GM19035 (cell line): ENCODE data around the gene TMEM190.
"Not testable (repeated sequence)": the region's sequence is repeated elsewhere in the genome, so short reads cannot be mapped to it uniquely, and the experiment has no call there.

Source experiments
- ATAC-seq: cut with Tn5 transposase; IDR thresholded peaks from one replicate; pipeline ENCODE4 v1.9.1; 2021; ENCODE audit not compliant: unreplicated experiment

The TMEM190 gene

DNA sequence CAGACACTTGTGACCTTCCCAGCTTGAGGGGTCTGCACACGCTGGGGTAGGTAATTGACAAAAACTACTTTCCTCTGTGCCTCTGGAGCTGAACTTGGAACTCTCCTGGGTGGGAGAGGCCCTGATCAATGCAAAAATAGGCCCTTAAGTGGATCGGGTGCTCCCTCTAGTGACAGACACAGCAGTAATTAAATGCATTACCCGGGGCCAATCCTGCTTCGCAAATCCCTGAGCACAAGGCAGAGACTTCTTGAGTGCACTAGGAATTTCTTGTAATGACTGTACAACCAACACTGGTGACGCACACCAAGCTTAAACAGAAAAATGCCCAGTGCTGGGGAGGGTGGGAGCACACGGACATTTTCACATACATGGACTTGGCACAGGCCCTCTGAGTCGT is 41.6 kb downstream of the TMEM190 start:
- no peak for ATAC-seq

GRCh38 chr19:55419103-55419502 is 42.5 kb downstream of the TMEM190 start:
- ATAC-seq = no peak

GRCh38 chr19:55419624-55420236 is 43.1 kb downstream of the TMEM190 start:
- no peak for ATAC-seq

- not testable (repeated sequence) for ATAC-seq
Measured at GRCh38 chr19:55421281-55421680, 44.7 kb downstream of the TMEM190 start.

- ATAC-seq = no peak
Measured at GRCh38 chr19:55423225-55424005, 46.8 kb downstream of the TMEM190 start.

- ATAC-seq = no peak
Measured at GRCh38 chr19:55424518-55424917, 47.9 kb downstream of the TMEM190 start.

DNA sequence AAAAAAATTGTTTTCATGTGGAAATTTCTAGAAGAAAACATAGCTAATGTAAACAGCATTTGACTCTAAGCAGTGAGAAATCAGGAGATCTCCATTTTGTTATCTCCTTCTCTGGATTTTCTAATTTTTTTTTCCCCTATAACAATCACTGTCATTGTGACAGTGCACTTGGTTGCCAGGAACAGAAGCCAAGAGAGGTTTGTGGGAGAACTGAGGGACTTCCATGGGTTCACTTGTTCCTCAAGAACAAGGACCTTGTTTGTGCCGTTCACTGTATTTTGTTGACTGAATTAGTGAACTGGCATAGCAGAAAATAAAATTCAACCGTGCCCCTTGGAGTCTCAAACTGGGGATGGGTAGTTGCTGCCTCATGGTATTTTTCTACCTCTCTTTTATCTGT is 49.4 kb downstream of the TMEM190 start:
- ATAC-seq = no peak
